Neural cell (in vitro differentiated cells): Measurements from ENCODE around the gene FOXL1.

Experiments used
- EZH2 ChIP-seq: fragments of 200-600, 300-800 bp; shearing (Covaris generic), sonication (generic); IDR thresholded peaks from 2 replicates; pipeline ENCODE4 v1.6.1; 2014; ENCODE audit warnings: antibody characterized with exemption, low read length, borderline replicate concordance, mild to moderate bottlenecking; ENCODE audit not compliant: insufficient read depth, poor library complexity, severe bottlenecking
- POLR2AphosphoS5 ChIP-seq: IDR thresholded peaks from 2 replicates; pipeline ENCODE4 v1.6.1; 2012
- RAD21 ChIP-seq: fragments of 450-650 bp; conservative IDR thresholded peaks from 2 replicates; pipeline ENCODE4 v1.6.1; 2014; ENCODE audit warnings: antibody characterized with exemption, mild to moderate bottlenecking, moderate library complexity
- TF ChIP-seq, protein P1 (sequence below): fragments of 450-650 bp; IDR thresholded peaks from 2 replicates; pipeline ENCODE4 v1.5.1; 2014; ENCODE audit warnings: antibody characterized with exemption, mild to moderate bottlenecking, moderate library complexity; ENCODE audit not compliant: poor library complexity, severe bottlenecking

DNA sequence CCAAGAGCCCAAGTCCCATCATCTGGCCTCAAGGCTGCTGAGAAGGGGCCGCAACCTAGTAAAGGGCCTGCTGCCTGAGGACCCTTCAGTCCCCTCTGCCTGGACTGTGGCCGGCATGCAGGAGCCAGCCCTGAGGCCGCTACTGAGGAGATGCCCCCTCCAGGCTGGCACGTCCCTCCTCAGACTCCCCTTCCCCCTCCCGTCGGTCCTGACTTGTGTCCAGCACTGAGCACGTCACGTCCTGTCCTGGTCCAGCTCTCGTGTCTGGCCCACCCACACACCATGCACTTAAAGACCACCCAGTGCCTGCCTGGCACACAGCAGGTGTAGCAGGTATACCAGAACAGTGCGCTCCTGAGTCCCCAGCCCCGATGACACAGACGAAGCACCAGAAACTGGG, 32.9 kb upstream of the FOXL1 start:
- TF ChIP-seq, protein P1, sequence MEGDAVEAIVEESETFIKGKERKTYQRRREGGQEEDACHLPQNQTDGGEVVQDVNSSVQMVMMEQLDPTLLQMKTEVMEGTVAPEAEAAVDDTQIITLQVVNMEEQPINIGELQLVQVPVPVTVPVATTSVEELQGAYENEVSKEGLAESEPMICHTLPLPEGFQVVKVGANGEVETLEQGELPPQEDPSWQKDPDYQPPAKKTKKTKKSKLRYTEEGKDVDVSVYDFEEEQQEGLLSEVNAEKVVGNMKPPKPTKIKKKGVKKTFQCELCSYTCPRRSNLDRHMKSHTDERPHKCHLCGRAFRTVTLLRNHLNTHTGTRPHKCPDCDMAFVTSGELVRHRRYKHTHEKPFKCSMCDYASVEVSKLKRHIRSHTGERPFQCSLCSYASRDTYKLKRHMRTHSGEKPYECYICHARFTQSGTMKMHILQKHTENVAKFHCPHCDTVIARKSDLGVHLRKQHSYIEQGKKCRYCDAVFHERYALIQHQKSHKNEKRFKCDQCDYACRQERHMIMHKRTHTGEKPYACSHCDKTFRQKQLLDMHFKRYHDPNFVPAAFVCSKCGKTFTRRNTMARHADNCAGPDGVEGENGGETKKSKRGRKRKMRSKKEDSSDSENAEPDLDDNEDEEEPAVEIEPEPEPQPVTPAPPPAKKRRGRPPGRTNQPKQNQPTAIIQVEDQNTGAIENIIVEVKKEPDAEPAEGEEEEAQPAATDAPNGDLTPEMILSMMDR: no peak
- TF ChIP-seq POLR2AphosphoS5 (no peak), EZH2 (no peak), RAD21 (no peak)
